SK-N-SH treated with all-trans-retinoic acid at 6 μM for 48 hours (cell line): ENCODE data around the gene AMOTL2.

Source experiments
- ATAC-seq: fragments of 200-7000 bp; cut with Tn5 transposase; 3 replicates; pipeline ENCODE4 v1.9.1; 2020; ENCODE audit warnings: mild to moderate bottlenecking, moderate library complexity
- ARNTL ChIP-seq: fragments of 450-650 bp; formaldehyde crosslinking; IDR thresholded peaks from 2 replicates; pipeline ENCODE4 v1.5.0; 2020; ENCODE audit warnings: low read depth, mild to moderate bottlenecking, moderate library complexity, borderline replicate concordance
- BACH2 ChIP-seq: fragments of 250-450 bp; sonication (Bioruptor Pico); IDR thresholded peaks from 2 replicates; pipeline ENCODE4 v1.9.0; 2021; ENCODE audit warnings: mild to moderate bottlenecking, borderline replicate concordance
- CSDC2 ChIP-seq: fragments of 250-450 bp; sonication (Bioruptor Pico); IDR thresholded peaks from 2 replicates; pipeline ENCODE4 v1.5.0; 2020; ENCODE audit warnings: mild to moderate bottlenecking, moderate library complexity
- ESRRG ChIP-seq: fragments of 250-450 bp; sonication (Bioruptor Pico); IDR thresholded peaks from 2 replicates; pipeline ENCODE4 v1.6.1; 2021; ENCODE audit warnings: mild to moderate bottlenecking
- GLIS3 ChIP-seq: fragments of 250-450 bp; sonication (Bioruptor Pico); IDR thresholded peaks from 2 replicates; pipeline ENCODE4 v1.5.0; 2020; ENCODE audit warnings: mild to moderate bottlenecking, moderate library complexity
- ISL1 ChIP-seq: fragments of 250-450 bp; sonication (Bioruptor Pico); IDR thresholded peaks from 2 replicates; pipeline ENCODE4 v2.1.2; 2022; ENCODE audit warnings: mild to moderate bottlenecking, moderate library complexity
- OSR1 ChIP-seq: fragments of 250-450 bp; sonication (Bioruptor Pico); IDR thresholded peaks from 2 replicates; pipeline ENCODE4 v1.8.0; 2022; ENCODE audit warnings: moderate library complexity, mild to moderate bottlenecking, inconsistent platforms
- PPARA ChIP-seq: fragments of 250-450 bp; sonication (Bioruptor Pico); IDR thresholded peaks from 2 replicates; pipeline ENCODE4 v1.5.0; 2020; ENCODE audit warnings: mild to moderate bottlenecking, borderline replicate concordance
- RARB ChIP-seq: fragments of 250-450 bp; sonication (Bioruptor Pico); IDR thresholded peaks from 2 replicates; pipeline ENCODE4 v1.8.0; 2021; ENCODE audit warnings: mild to moderate bottlenecking, moderate library complexity
- SNAI2 ChIP-seq: fragments of 250-450 bp; sonication (Bioruptor Pico); IDR thresholded peaks from 2 replicates; pipeline ENCODE4 v1.5.0; 2020; ENCODE audit warnings: mild to moderate bottlenecking, moderate library complexity
- TCF4 ChIP-seq: fragments of 250-450 bp; sonication (Bioruptor Pico); IDR thresholded peaks from 2 replicates; pipeline ENCODE4 v1.8.0; 2021; ENCODE audit warnings: mild to moderate bottlenecking, moderate library complexity, borderline replicate concordance
- TOX ChIP-seq: fragments of 250-450 bp; sonication (Bioruptor Pico); IDR thresholded peaks from 2 replicates; pipeline ENCODE4 v1.8.0; 2021; ENCODE audit warnings: mild to moderate bottlenecking, moderate library complexity, borderline replicate concordance
- ZC3H10 ChIP-seq: fragments of 250-450 bp; sonication (Bioruptor Pico); IDR thresholded peaks from 2 replicates; pipeline ENCODE4 v1.5.1; 2021; ENCODE audit warnings: mild to moderate bottlenecking, moderate library complexity
- ZFP3 ChIP-seq: fragments of 250-450 bp; sonication (Bioruptor Pico); IDR thresholded peaks from 2 replicates; pipeline ENCODE4 v1.5.0; 2020; ENCODE audit warnings: mild to moderate bottlenecking, moderate library complexity
- ZFP30 ChIP-seq: fragments of 450-650 bp; formaldehyde crosslinking; IDR thresholded peaks from 2 replicates; pipeline ENCODE4 v1.5.0; 2022; ENCODE audit warnings: mild to moderate bottlenecking, moderate library complexity
- ZNF565 ChIP-seq: fragments of 450-650 bp; formaldehyde crosslinking; conservative IDR thresholded peaks from 2 replicates; pipeline ENCODE4 v1.5.0; 2020; ENCODE audit warnings: low read depth, mild to moderate bottlenecking, moderate library complexity
- ZNF70 ChIP-seq: fragments of 450-650 bp; formaldehyde crosslinking; IDR thresholded peaks from 2 replicates; pipeline ENCODE4 v1.5.0; 2020; ENCODE audit warnings: mild to moderate bottlenecking, moderate library complexity
- ZNF8 ChIP-seq: fragments of 450-650 bp; formaldehyde crosslinking; IDR thresholded peaks from 2 replicates; pipeline ENCODE4 v1.5.0; 2020; ENCODE audit warnings: mild to moderate bottlenecking, moderate library complexity
- TF ChIP-seq, protein P1 (sequence below): fragments of 250-450 bp; sonication (Bioruptor Pico); IDR thresholded peaks from 2 replicates; pipeline ENCODE4 v1.5.1; 2021; ENCODE audit warnings: mild to moderate bottlenecking, moderate library complexity
- TF ChIP-seq, protein P2 (sequence below): fragments of 250-450 bp; sonication (Bioruptor Pico); IDR thresholded peaks from 2 replicates; pipeline ENCODE4 v1.8.0; 2020; ENCODE audit warnings: mild to moderate bottlenecking, moderate library complexity, borderline replicate concordance
- TF ChIP-seq, protein P3 (sequence below): fragments of 250-450 bp; sonication (Bioruptor Pico); IDR thresholded peaks from 2 replicates; pipeline ENCODE4 v1.5.0; 2020; ENCODE audit warnings: mild to moderate bottlenecking, moderate library complexity
- TF ChIP-seq, protein P4 (sequence below): fragments of 250-450 bp; sonication (Bioruptor Pico); IDR thresholded peaks from 2 replicates; pipeline ENCODE4 v1.8.0; 2021; ENCODE audit warnings: low read depth, mild to moderate bottlenecking, moderate library complexity, borderline replicate concordance

AMOTL2 gene

DNA sequence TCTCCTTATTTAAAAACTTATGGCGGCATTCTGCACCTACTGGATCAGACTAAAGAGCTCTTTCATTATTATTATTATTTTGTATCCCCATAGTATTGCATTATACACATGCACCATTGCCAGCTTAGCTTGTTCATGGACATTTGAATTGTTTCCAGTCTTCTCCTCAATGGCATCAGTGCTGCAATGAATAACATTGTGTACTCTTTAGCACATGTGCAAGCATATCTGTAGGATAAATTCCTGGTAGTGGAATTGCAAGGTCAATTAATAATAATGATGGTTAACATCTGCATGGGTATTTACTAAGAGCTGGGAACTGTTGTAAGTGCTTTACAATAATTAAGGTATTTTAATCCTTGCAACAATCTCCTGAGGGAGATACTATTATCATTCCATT is 52.0 kb downstream of the AMOTL2 start:
- ATAC-seq: no peak
- TF ChIP-seq GLIS3 (CRISPR knock-in tag): no peak
- no peak for TF ChIP-seq PPARA (CRISPR knock-in tag)
- no peak for TF ChIP-seq ZFP3 (CRISPR knock-in tag)
- TF ChIP-seq TOX: no peak
- TF ChIP-seq TCF4 (CRISPR knock-in tag): no peak
- TF ChIP-seq ZNF565 (CRISPR knock-in tag): no peak
- TF ChIP-seq ARNTL (CRISPR knock-in tag): no peak
- no peak for TF ChIP-seq CSDC2 (CRISPR knock-in tag)
- no peak for TF ChIP-seq BACH2 (CRISPR knock-in tag)
- no peak for TF ChIP-seq SNAI2 (CRISPR knock-in tag)
- TF ChIP-seq, protein P1, sequence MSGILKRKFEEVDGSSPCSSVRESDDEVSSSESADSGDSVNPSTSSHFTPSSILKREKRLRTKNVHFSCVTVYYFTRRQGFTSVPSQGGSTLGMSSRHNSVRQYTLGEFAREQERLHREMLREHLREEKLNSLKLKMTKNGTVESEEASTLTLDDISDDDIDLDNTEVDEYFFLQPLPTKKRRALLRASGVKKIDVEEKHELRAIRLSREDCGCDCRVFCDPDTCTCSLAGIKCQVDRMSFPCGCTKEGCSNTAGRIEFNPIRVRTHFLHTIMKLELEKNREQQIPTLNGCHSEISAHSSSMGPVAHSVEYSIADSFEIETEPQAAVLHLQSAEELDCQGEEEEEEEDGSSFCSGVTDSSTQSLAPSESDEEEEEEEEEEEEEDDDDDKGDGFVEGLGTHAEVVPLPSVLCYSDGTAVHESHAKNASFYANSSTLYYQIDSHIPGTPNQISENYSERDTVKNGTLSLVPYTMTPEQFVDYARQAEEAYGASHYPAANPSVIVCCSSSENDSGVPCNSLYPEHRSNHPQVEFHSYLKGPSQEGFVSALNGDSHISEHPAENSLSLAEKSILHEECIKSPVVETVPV (CRISPR knock-in tag): no peak
- TF ChIP-seq, protein P2, sequence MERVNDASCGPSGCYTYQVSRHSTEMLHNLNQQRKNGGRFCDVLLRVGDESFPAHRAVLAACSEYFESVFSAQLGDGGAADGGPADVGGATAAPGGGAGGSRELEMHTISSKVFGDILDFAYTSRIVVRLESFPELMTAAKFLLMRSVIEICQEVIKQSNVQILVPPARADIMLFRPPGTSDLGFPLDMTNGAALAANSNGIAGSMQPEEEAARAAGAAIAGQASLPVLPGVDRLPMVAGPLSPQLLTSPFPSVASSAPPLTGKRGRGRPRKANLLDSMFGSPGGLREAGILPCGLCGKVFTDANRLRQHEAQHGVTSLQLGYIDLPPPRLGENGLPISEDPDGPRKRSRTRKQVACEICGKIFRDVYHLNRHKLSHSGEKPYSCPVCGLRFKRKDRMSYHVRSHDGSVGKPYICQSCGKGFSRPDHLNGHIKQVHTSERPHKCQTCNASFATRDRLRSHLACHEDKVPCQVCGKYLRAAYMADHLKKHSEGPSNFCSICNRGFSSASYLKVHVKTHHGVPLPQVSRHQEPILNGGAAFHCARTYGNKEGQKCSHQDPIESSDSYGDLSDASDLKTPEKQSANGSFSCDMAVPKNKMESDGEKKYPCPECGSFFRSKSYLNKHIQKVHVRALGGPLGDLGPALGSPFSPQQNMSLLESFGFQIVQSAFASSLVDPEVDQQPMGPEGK (CRISPR knock-in tag): no peak
- TF ChIP-seq ZNF8: no peak
- TF ChIP-seq OSR1 (CRISPR knock-in tag): no peak
- TF ChIP-seq, protein P3, sequence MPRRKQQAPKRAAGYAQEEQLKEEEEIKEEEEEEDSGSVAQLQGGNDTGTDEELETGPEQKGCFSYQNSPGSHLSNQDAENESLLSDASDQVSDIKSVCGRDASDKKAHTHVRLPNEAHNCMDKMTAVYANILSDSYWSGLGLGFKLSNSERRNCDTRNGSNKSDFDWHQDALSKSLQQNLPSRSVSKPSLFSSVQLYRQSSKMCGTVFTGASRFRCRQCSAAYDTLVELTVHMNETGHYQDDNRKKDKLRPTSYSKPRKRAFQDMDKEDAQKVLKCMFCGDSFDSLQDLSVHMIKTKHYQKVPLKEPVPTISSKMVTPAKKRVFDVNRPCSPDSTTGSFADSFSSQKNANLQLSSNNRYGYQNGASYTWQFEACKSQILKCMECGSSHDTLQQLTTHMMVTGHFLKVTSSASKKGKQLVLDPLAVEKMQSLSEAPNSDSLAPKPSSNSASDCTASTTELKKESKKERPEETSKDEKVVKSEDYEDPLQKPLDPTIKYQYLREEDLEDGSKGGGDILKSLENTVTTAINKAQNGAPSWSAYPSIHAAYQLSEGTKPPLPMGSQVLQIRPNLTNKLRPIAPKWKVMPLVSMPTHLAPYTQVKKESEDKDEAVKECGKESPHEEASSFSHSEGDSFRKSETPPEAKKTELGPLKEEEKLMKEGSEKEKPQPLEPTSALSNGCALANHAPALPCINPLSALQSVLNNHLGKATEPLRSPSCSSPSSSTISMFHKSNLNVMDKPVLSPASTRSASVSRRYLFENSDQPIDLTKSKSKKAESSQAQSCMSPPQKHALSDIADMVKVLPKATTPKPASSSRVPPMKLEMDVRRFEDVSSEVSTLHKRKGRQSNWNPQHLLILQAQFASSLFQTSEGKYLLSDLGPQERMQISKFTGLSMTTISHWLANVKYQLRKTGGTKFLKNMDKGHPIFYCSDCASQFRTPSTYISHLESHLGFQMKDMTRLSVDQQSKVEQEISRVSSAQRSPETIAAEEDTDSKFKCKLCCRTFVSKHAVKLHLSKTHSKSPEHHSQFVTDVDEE (CRISPR knock-in tag): no peak

DNA sequence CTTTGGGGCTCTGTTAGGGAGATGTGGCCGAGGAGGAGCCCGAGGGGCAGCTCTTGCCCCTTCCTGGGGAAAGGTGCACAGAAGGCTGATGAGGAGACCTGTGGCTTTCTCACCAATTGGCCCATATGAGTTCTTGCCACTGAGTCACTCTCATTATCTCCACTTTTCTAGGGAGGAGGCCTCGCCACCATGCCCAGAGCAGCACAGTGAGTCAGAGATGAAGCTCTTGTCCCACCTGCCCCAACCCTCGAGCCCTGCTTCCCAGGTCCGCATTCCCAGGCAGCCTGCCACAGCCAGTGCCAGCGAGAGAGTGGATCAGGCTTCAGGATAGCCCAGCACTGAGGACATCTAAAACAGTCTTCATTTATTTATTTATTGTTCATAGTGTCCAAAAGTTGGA is 53.5 kb downstream of the AMOTL2 start:
- TF ChIP-seq ZFP30 (CRISPR knock-in tag) (no peak), TCF4 (CRISPR knock-in tag) (no peak), ZNF565 (CRISPR knock-in tag) (no peak), ZC3H10 (CRISPR knock-in tag) (no peak), GLIS3 (CRISPR knock-in tag) (no peak), ZFP3 (CRISPR knock-in tag) (no peak), SNAI2 (CRISPR knock-in tag) (no peak), BACH2 (CRISPR knock-in tag) (no peak), ESRRG (CRISPR knock-in tag) (no peak), ISL1 (CRISPR knock-in tag) (no peak), ZNF8 (no peak), RARB (CRISPR knock-in tag) (no peak), ZNF70 (CRISPR knock-in tag) (no peak), OSR1 (CRISPR knock-in tag) (no peak), TOX (no peak), ARNTL (CRISPR knock-in tag) (no peak), PPARA (CRISPR knock-in tag) (no peak)
- TF ChIP-seq, protein P3 (CRISPR knock-in tag): no peak
- TF ChIP-seq, protein P4, sequence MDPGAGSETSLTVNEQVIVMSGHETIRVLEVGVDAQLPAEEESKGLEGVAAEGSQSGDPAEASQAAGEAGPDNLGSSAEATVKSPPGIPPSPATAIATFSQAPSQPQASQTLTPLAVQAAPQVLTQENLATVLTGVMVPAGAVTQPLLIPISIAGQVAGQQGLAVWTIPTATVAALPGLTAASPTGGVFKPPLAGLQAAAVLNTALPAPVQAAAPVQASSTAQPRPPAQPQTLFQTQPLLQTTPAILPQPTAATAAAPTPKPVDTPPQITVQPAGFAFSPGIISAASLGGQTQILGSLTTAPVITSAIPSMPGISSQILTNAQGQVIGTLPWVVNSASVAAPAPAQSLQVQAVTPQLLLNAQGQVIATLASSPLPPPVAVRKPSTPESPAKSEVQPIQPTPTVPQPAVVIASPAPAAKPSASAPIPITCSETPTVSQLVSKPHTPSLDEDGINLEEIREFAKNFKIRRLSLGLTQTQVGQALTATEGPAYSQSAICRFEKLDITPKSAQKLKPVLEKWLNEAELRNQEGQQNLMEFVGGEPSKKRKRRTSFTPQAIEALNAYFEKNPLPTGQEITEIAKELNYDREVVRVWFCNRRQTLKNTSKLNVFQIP (CRISPR knock-in tag): no peak
- ATAC-seq: peak; percentile 11; the same call in 1 of the 3 replicates
